GM21515 (cell line): ENCODE results near the gene PSMB2.
"Not testable (repeated sequence)": the region's sequence is repeated elsewhere in the genome, so short reads cannot be mapped to it uniquely, and the experiment has no call there.

Experiments
- ATAC-seq: cut with Tn5 transposase; IDR thresholded peaks from one replicate; pipeline ENCODE4 v1.9.1; 2021; ENCODE audit not compliant: unreplicated experiment

The PSMB2 gene

GRCh38 chr1:35594005-35594760 is 47.1 kb downstream of the PSMB2 start:
- no peak for ATAC-seq

- ATAC-seq: no peak
These were observed 48.1 kb downstream of the PSMB2 start for GRCh38 chr1:35592991-35593769.

- ATAC-seq: no peak
These were observed 50.1 kb downstream of the PSMB2 start for GRCh38 chr1:35591211-35591610.

- ATAC-seq: no peak
These were observed 50.8 kb downstream of the PSMB2 start for GRCh38 chr1:35590476-35591040.

GRCh38 chr1:35589516-35590427 is 51.6 kb downstream of the PSMB2 start:
- ATAC-seq: no peak

- ATAC-seq: no peak
These were observed 53.0 kb downstream of the PSMB2 start for GRCh38 chr1:35588197-35588910.

- ATAC-seq: no peak
These were observed 53.6 kb downstream of the PSMB2 start for GRCh38 chr1:35587736-35588135.

- ATAC-seq: no peak
These were observed 54.5 kb downstream of the PSMB2 start for GRCh38 chr1:35586808-35587207.

- ATAC-seq: not testable (repeated sequence)
These were observed 55.5 kb downstream of the PSMB2 start for GRCh38 chr1:35585805-35586204.

- ATAC-seq: no peak
These were observed 56.0 kb downstream of the PSMB2 start for GRCh38 chr1:35585281-35585680.

- not testable (repeated sequence) for ATAC-seq
These were observed 59.7 kb downstream of the PSMB2 start for GRCh38 chr1:35581621-35582020.

GRCh38 chr1:35580949-35581388 is 60.4 kb downstream of the PSMB2 start:
- ATAC-seq: no peak

GRCh38 chr1:35577071-35577998 is 64.0 kb downstream of the PSMB2 start:
- no peak for ATAC-seq

GRCh38 chr1:35576766-35577070 is 64.6 kb downstream of the PSMB2 start:
- ATAC-seq: not testable (repeated sequence)

GRCh38 chr1:35576061-35576765 is 65.1 kb downstream of the PSMB2 start:
- ATAC-seq: no peak

- no peak for ATAC-seq
These were observed 65.8 kb downstream of the PSMB2 start for GRCh38 chr1:35575416-35575958.

- ATAC-seq: no peak
These were observed 66.5 kb downstream of the PSMB2 start for GRCh38 chr1:35574655-35575415.
